KMS-11 (cell line): ENCODE measurements around the gene LLGL1.

ENCODE experiments used
- H2AFZ ChIP-seq: fragments of 200-600 bp; sonication (generic); 2 replicates; pipeline ENCODE4 v1.6.1; 2016; ENCODE audit warnings: antibody characterized with exemption, mixed run types, low read depth
- H3K27ac ChIP-seq: fragments of 200-600 bp; sonication (generic); 2 replicates; pipeline ENCODE4 v1.6.1; 2016; ENCODE audit warnings: mild to moderate bottlenecking, mixed run types
- H3K27me3 ChIP-seq: fragments of 200-600 bp; sonication (generic); 2 replicates; pipeline ENCODE4 v1.6.1; 2017; ENCODE audit warnings: mild to moderate bottlenecking, low read depth, mixed run types, moderate library complexity; ENCODE audit not compliant: insufficient read depth
- H3K36me3 ChIP-seq: fragments of 200-600 bp; sonication (generic); 2 replicates; pipeline ENCODE4 v1.6.1; 2017; ENCODE audit warnings: mild to moderate bottlenecking, mixed run types; ENCODE audit not compliant: insufficient read depth
- H3K4me1 ChIP-seq: fragments of 200-600 bp; sonication (generic); 2 replicates; pipeline ENCODE4 v1.6.1; 2016; ENCODE audit warnings: mild to moderate bottlenecking, low read depth, mixed run types; ENCODE audit not compliant: poor library complexity, severe bottlenecking
- H3K4me2 ChIP-seq: fragments of 200-600 bp; sonication (generic); 2 replicates; pipeline ENCODE4 v1.7.0; 2016; ENCODE audit warnings: mild to moderate bottlenecking, mixed run types
- H3K4me3 ChIP-seq: fragments of 200-600 bp; sonication (generic); IDR thresholded peaks from 2 replicates; pipeline ENCODE4 v1.6.1; 2017; ENCODE audit warnings: low read depth, low read length, mixed read lengths; ENCODE audit not compliant: insufficient read depth
- H3K79me2 ChIP-seq: fragments of 200-600 bp; sonication (generic); 2 replicates; pipeline ENCODE4 v1.6.1; 2016; ENCODE audit warnings: low read depth, mixed run types; ENCODE audit not compliant: insufficient read depth
- H3K9ac ChIP-seq: fragments of 200-600 bp; sonication (generic); 2 replicates; pipeline ENCODE4 v1.6.1; 2016; ENCODE audit warnings: mild to moderate bottlenecking, mixed run types
- H4K20me1 ChIP-seq: fragments of 200-600 bp; sonication (generic); 2 replicates; pipeline ENCODE4 v1.6.1; 2016; ENCODE audit warnings: mild to moderate bottlenecking, mixed run types; ENCODE audit not compliant: insufficient read depth
- CTCF ChIP-seq: fragments of 200-600 bp; sonication (generic); conservative IDR thresholded peaks from 2 replicates; pipeline ENCODE4 v1.6.1; 2017; ENCODE audit warnings: low read depth, mild to moderate bottlenecking, antibody characterized with exemption, low read length, moderate library complexity, mixed read lengths

The LLGL1 gene

GRCh38 chr17:18241229-18241871, 15.9 kb downstream of the LLGL1 start:
- Histone ChIP-seq H3K4me2 (no peak overlapping the region), H4K20me1 (no peaks in the 10 kb centered on the region), H3K36me3 (no peaks in the 10 kb centered on the region), H3K4me3 (no peak overlapping the region), H3K27ac (no peak overlapping the region), H3K79me2 (no peaks in the 10 kb centered on the region), H3K9ac (no peak overlapping the region), H2AFZ (no peak overlapping the region), H3K4me1 (no peaks in the 10 kb centered on the region), H3K27me3 (no peaks in the 10 kb centered on the region)
- no peak for TF ChIP-seq CTCF

GRCh38 chr17:18245038-18245776, 19.8 kb downstream of the LLGL1 start:
- TF ChIP-seq CTCF: no peak
- H3K27ac ChIP-seq: no peak overlapping the region
- no peaks in the 10 kb centered on the region for H3K27me3 ChIP-seq
- no peaks in the 10 kb centered on the region for H3K36me3 ChIP-seq
- H2AFZ ChIP-seq: no peak overlapping the region
- H3K79me2 ChIP-seq: no peaks in the 10 kb centered on the region
- no peaks in the 10 kb centered on the region for H3K4me1 ChIP-seq
- no peak overlapping the region for H3K4me2 ChIP-seq
- H3K4me3 ChIP-seq: no peak overlapping the region
- H4K20me1 ChIP-seq: no peaks in the 10 kb centered on the region
- no peak overlapping the region for H3K9ac ChIP-seq

- no peaks in the 10 kb centered on the region for H4K20me1 ChIP-seq
- TF ChIP-seq CTCF: no peak
- no peak overlapping the region for H3K9ac ChIP-seq
- H3K4me3 ChIP-seq: no peak overlapping the region
- H3K27ac ChIP-seq: no peak overlapping the region
- no peak overlapping the region for H3K4me2 ChIP-seq
- no peaks in the 10 kb centered on the region for H3K4me1 ChIP-seq
- no peaks in the 10 kb centered on the region for H3K79me2 ChIP-seq
- no peaks in the 10 kb centered on the region for H3K27me3 ChIP-seq
- no peaks in the 10 kb centered on the region for H3K36me3 ChIP-seq
- no peak overlapping the region for H2AFZ ChIP-seq
Measured at GRCh38 chr17:18246109-18246725, 20.8 kb downstream of the LLGL1 start.

GRCh38 chr17:18246880-18247612, 21.6 kb downstream of the LLGL1 start:
- H3K27me3 ChIP-seq: no peaks in the 10 kb centered on the region
- no peaks in the 10 kb centered on the region for H3K4me1 ChIP-seq
- H3K27ac ChIP-seq: no peak overlapping the region
- H3K4me2 ChIP-seq: no peak overlapping the region
- H3K4me3 ChIP-seq: no peak overlapping the region
- H3K36me3 ChIP-seq: no peaks in the 10 kb centered on the region
- H2AFZ ChIP-seq: no peak overlapping the region
- H3K79me2 ChIP-seq: no peaks in the 10 kb centered on the region
- no peaks in the 10 kb centered on the region for H4K20me1 ChIP-seq
- no peak for TF ChIP-seq CTCF
- H3K9ac ChIP-seq: no peak overlapping the region
